PFSK-1 (cell line): ENCODE measurements around the gene MAGI1.

ENCODE experiments used
- FOXP2 ChIP-seq: optimal IDR thresholded peaks from 2 replicates; pipeline ENCODE3; 2011; ENCODE audit warnings: borderline replicate concordance, control low read depth, inconsistent platforms; ENCODE audit not compliant: insufficient read depth; ENCODE audit errors: extremely low read length, extremely low read depth
- POLR2AphosphoS5 ChIP-seq: IDR thresholded peaks from 2 replicates; pipeline ENCODE4 v1.6.1; 2012; ENCODE audit warnings: low read depth, mild to moderate bottlenecking, control low read depth, low read length, moderate library complexity
- SIN3A ChIP-seq: IDR thresholded peaks from 2 replicates; pipeline ENCODE4 v1.6.1; 2012; ENCODE audit warnings: mild to moderate bottlenecking, low read length, moderate library complexity, borderline replicate concordance; ENCODE audit not compliant: insufficient read depth
- TAF1 ChIP-seq: IDR thresholded peaks from 2 replicates; pipeline ENCODE4 v1.6.1; 2012; ENCODE audit warnings: low read length, control low read depth, borderline replicate concordance; ENCODE audit not compliant: insufficient read depth
- TF ChIP-seq, protein P1 (sequence below), 2 experiments: IDR thresholded peaks; 2 replicates each; pipeline versions ENCODE4 v1.6.1 to v1.8.0; 2011 to 2012; ENCODE audit warnings: low read depth in 2 of 2, low read length in 2 of 2, control low read depth in 1 of 2, inconsistent platforms in 1 of 2, mild to moderate bottlenecking in 1 of 2, moderate library complexity in 1 of 2; ENCODE audit not compliant: insufficient read depth in 1 of 2

MAGI1 gene

DNA sequence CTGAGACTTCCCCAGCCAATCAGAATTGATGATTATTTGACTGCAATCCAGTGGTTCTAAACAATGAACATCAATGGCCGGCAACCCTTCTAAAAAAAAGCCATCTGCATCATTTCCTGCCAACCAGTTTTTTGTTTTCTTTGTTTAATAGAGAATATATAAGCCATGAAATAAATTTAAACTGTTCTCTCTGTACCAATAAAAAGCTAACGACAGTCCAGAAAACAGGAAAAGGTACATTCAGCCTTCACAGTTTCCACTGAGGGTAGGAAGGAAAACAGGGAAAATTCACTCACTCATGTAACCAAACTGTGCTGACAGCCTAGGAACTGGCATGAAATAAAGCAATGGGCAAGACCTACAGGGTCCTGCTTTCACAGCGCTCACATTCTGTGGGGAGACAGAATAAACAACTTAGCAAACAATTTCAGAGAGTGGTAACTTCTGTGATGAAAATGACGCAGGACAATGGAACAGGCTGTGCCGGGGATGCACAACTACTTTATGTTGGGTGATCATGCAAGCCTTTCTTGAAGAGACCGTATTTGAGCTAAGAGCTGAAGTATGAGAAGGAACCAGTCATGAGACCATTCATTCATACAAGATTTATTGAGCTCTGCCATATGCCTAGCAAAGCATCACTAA lies 630.1 kb downstream of the MAGI1 start:
- TF ChIP-seq, protein P1, sequence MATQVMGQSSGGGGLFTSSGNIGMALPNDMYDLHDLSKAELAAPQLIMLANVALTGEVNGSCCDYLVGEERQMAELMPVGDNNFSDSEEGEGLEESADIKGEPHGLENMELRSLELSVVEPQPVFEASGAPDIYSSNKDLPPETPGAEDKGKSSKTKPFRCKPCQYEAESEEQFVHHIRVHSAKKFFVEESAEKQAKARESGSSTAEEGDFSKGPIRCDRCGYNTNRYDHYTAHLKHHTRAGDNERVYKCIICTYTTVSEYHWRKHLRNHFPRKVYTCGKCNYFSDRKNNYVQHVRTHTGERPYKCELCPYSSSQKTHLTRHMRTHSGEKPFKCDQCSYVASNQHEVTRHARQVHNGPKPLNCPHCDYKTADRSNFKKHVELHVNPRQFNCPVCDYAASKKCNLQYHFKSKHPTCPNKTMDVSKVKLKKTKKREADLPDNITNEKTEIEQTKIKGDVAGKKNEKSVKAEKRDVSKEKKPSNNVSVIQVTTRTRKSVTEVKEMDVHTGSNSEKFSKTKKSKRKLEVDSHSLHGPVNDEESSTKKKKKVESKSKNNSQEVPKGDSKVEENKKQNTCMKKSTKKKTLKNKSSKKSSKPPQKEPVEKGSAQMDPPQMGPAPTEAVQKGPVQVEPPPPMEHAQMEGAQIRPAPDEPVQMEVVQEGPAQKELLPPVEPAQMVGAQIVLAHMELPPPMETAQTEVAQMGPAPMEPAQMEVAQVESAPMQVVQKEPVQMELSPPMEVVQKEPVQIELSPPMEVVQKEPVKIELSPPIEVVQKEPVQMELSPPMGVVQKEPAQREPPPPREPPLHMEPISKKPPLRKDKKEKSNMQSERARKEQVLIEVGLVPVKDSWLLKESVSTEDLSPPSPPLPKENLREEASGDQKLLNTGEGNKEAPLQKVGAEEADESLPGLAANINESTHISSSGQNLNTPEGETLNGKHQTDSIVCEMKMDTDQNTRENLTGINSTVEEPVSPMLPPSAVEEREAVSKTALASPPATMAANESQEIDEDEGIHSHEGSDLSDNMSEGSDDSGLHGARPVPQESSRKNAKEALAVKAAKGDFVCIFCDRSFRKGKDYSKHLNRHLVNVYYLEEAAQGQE (IDR thresholded peaks at IDR 0.05; ENCODE audit: insufficient read depth in 1 of 2, low read depth in 2 of 2, low read length in 2 of 2): no peak
- TF ChIP-seq TAF1: no peak
- TF ChIP-seq POLR2AphosphoS5: no peak
- no peak for TF ChIP-seq SIN3A

DNA sequence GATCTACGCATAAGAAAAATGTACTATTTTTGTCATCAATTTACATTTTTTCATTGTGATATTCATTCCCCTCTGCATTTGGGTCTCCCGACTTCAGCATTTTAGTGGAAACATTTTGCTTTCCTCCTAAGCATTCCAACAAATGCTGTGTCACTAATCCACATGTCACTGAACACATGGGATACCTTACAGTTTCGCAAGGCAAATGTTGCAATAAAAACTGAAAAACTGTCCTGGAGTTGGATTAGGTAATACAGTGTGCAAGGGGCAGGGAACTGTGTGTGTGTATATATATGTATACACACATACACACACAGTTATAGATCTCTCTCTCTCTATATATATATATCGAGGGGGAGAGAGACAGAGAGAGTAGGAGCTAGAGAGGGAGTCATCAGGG lies 632.2 kb downstream of the MAGI1 start:
- TF ChIP-seq FOXP2 (no peak), SIN3A (no peak), POLR2AphosphoS5 (no peak), TAF1 (no peak)
- TF ChIP-seq, protein P1 (IDR thresholded peaks at IDR 0.05; ENCODE audit: insufficient read depth in 1 of 2, low read depth in 2 of 2, low read length in 2 of 2): no peak

DNA sequence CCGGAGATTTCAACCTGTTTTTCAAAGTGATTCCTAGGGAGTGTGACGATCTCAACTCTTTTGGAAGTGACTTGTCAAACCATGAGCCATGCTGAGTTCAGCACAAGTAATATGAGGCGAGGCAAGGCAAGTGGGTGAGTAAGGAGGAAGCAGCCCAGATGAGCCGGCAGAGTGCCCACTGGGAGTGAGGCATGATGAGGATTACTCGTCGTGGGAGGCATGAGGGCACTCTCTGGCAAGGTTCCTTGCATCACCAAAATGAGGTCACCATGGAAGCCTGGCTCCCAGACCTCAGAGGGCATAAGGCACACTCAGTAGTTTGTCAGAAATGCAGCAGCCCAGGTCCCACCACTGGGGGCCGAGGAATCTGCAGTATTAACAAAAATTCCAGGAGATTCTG lies 636.1 kb downstream of the MAGI1 start:
- TF ChIP-seq, protein P1 (IDR thresholded peaks at IDR 0.05; ENCODE audit: insufficient read depth in 1 of 2, low read depth in 2 of 2, low read length in 2 of 2): no peak
- TF ChIP-seq POLR2AphosphoS5 (no peak), SIN3A (no peak), FOXP2 (no peak), TAF1 (no peak)

DNA sequence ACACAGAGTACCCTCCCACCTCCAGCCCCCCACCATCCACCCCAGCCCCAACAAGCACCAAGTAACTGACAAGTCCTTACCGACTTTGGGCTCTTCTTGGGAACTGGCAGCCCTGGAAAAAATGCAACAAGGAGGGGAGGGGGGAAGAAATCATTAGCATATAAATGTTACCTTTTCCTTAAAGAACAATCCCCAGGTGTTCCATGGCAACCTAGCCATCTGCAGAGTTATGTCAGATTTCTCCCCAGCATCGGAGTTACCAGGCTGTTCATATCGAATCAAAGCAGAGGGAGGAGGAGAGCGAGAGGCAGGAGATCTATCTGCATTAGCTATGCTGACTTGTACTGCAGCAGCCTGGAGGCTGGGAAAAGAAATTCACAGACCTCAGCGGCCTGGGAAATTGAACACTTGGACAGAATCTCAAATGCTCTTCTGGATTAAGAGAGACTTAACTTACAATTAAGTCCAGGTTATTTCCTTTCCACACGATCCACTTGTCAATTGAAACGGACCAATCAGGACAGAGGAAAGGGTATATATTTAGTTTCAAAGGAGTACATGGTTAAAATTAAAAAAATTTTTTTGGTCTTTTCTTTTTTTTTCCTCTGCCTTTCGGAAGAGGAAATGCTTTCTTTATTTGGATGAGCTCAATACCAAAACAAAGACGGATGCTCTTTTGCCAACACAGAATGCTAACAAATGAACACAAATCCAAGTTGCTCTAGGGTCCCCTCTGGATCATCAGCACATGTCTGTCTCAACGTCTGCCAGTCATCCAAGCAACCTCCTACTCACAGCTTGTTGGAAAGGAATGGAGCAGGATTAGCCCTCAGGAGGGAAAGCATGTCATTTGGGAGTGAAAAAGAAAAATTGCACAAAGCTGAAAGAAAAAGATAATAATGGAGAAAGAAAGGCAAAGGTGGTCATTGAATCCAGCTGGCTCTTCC lies 637.1 kb downstream of the MAGI1 start:
- no peak for TF ChIP-seq TAF1
- TF ChIP-seq, protein P1 (IDR thresholded peaks at IDR 0.05; ENCODE audit: insufficient read depth in 1 of 2, low read depth in 2 of 2, low read length in 2 of 2): no peak
- TF ChIP-seq POLR2AphosphoS5: no peak
- TF ChIP-seq SIN3A: no peak
- no peak for TF ChIP-seq FOXP2
